Stimulated activated CD8-positive, alpha-beta memory T cell treated with anti-CD3 and anti-CD28 coated beads, Interleukin-4, amount 100 ng/mL, for 4 hours (primary cell): ENCODE data around the gene EIF1.
"Not testable (repeated sequence)": the region's sequence is repeated elsewhere in the genome, so short reads cannot be mapped to it uniquely, and the experiment has no call there.

ENCODE experiments used
- DNase-seq, 2 donors: peaks; one replicate each; pipeline ENCODE4 v3.0.0-alpha.2; 2020; ENCODE audit warnings: low read depth in 2 of 2, low spot score in 1 of 2

Gene EIF1

DNA sequence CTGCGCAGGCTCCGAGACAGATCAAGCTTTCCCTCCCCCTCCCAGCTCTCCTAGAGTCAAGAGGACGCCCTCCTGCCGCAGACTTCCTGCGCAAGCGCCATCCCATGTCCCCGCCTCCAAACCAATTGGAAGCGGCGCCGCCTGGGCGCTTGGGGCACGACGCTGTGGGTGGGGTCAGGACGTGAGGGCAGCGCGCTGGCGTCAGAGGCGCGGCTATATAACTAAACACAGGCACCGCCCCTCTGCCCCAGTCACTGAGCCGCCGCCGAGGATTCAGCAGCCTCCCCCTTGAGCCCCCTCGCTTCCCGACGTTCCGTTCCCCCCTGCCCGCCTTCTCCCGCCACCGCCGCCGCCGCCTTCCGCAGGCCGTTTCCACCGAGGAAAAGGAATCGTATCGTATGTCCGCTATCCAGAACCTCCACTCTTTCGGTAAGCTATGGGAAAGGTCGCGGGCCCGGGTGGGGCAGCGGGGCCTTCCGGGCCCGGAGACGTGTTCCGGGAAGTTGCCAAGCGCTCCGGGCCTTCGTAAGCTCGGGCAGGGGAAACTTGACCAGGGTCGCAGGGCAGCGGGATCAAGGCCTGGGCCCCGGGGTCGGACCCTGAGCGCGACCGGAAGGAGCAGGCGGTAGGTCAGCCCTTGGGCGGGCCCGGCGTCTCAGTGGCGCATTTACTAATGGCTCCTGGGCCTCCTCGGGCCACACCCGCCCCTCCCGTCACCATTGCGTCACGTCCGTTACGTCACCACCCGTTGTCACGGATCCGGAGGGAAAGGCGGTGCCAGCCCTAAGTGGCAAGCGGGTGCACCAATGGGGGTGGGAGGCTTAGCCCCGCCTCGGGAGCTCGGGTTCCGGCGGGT is at the start of gene EIF1:
Gene EIF1 (plus strand): TSS at position 245 of the 856 bp plus-strand sequence. CDS start 154 bp downstream, at position 399.
- DNase-seq: peak; percentile 100

DNA sequence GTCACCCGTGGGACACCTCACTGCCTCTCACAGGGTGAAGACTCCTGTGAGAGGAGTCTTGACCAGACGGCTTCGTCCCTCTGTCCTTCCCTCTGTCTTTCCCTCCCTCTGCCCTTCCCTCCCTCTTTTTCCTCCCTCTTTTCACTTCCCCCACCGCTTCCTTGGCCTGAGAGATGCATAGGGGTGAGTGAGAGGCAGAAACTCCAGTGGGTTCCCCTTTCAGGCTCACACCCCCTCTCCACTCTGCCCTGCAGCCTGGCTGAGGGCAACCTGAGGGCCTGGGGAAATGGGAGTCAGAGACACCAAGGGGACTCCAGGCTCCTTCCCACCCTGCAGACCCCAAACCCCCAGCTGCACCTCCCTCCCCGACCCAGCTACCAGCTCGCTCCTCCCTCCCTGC is 49.7 kb upstream of the EIF1 start:
- DNase-seq: no peak

- no peak for DNase-seq
Observed at GRCh38 chr17:41639492-41640473, 48.9 kb upstream of the EIF1 start.

DNA sequence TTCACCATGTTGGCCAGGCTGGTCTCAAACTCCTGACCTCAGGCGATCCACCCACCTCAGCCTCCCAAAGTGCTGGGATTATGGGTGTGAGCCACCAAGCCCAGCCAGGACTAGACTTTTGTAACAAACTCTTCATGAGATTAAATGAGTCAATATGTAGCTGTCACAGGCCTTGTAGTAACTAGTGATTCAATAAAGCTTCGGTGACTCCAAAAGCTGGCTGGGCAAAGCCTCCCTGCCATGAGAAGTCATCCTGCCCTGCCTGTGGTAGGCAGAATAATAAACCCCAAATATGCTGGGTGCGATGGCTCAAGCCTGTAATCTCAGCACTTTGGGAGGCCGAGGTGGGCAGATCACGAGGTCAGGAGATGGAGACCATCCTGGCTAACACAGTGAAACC is 48.1 kb upstream of the EIF1 start:
- DNase-seq: not testable (repeated sequence)

- DNase-seq: no peak
Observed at GRCh38 chr17:41642252-41643156, 46.2 kb upstream of the EIF1 start.

GRCh38 chr17:41647038-41647813 is 41.5 kb upstream of the EIF1 start:
- no peak for DNase-seq

GRCh38 chr17:41647940-41648410 is 40.7 kb upstream of the EIF1 start:
- DNase-seq: peak; percentile 71 to 85

- DNase-seq: peak; percentile 53 to 69
Observed at GRCh38 chr17:41648411-41649195, 40.1 kb upstream of the EIF1 start.

- no peak for DNase-seq
Observed at GRCh38 chr17:41649923-41650519, 38.7 kb upstream of the EIF1 start.

GRCh38 chr17:41650794-41651624 is 37.7 kb upstream of the EIF1 start:
- no peak for DNase-seq

GRCh38 chr17:41651625-41652460 is 36.8 kb upstream of the EIF1 start:
- DNase-seq: no peak

DNA sequence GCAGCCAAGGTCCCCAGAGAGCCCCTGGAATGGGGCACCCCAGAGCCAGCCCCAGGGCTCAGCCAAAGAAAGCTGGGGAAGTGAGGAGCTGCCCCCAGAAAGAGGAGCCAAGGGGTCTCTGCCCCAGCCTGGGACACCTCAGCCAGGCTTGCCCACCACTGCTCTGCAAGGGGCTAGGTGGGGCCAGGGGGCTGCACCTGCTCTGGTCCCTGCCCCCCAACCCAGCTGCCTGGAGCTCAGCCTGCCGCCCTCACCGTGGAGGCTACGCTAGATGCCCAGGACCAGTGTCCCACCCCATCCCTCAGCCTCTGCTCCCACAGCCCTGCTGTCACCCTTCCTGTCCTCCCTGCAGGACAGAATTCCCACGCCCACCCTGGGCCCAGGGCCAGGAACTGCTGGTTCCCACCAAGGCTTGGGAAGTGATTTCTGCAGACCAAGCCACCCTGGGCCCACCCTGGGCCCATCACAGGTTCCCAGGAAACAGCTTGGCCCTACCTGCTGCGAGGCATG is 36.2 kb upstream of the EIF1 start:
- DNase-seq: no peak

DNA sequence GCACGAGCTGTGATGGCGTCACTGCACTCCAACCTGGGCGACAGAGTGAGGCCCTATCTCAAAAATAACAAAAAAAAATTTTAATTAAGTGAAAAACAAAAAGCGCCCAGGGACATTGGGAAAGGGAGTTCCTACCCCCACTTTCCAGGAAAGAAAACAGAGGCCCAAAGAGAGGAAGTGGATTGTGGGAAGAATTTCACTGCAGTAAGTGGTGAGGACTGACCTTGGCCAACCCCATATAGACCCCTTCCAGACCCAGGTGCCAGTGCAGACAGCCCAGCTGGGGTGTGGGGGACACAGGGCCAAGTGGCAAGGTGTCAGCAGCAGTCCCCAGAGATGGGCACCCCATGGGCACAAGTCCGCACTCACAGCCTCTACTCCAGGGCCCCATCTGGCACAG is 35.3 kb upstream of the EIF1 start:
- no peak for DNase-seq

DNA sequence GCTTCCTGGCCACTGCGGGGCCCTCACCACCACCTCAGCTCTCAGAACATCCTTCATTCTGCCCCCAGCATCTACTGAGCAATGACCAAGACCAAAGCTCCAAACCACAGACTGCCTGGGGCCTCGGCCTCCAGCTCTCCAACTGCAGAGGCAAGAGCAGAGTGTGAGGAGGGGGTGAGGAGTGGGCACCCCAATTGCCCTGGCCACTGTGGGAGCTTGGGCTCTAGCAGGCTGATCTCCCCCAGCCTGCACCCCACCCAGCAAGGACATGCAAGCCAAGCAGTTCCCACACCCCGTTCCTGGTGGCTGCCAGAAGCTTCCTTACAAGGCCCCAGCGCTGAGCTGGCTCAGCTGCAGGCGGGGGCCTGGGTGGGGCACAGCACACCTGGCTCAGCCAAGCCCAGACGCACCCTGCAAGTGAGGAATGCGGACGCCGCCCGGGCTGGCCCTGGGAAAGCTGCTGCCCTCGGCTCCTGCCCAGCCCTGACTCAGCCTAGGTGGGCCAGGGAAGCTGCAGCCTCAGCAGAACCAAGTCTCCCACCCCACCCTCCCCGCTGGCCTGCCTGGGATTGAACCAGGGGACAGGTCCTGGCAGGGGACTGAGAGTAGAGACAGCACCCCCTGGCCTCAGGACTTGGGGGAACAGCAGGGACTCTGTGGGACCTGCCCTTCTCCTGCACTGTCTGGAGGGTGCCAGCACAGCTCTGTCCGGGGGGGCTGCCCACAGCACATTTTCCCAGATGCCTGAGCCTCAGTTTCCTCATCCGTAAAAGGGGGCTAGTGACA is 34.6 kb upstream of the EIF1 start:
- no peak for DNase-seq

DNA sequence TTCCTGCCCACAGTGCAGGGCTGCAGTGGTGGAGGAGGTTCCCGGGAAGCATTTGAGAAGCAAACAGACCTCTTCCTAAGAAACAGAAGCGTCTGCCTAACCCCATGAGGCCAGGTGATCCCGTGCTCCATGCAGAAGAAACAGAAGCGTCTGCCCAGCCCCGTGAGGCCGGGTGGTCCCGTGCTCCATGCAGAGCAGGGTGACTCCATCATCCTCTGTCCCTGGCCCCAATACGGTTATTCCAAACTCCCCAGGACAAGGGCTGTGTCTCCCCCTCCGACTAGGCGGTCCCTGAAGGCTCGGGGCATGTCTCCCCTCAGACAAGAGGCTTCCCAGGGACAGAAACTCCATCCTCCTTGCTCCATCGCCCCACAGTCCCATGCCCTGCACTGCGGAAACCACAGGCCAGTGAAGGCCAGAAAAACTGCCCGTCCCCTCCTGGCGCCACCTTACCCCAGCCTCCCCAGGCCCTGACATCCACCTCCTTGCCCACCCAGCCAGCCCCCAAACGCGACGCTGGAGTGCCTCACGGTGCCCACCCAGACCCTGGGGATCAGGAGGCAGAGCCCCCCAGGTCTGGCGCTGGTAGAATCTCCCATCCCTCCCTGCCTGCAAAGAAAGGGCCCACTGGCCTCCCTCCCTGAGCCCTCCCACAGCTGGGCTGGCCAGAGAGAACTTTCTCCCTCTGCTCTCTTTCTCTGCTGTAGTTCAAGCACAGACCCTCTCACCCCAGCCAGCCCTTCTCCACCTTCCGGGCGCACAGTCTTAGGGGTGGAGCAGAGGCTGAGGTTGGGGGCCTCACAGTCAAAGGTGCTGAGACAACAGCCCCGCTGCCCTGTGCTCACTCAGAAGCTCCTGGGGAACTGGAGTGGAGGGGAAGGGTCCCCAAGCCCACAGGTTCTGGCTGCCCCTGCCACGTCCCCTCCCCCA is 33.7 kb upstream of the EIF1 start:
- DNase-seq: no peak
